Prostate gland (tissue), 2 donors: Measurements from ENCODE around the gene HSD17B14. TPM values are rescaled to one million over a fixed set of nuclear protein-coding genes. Genes with fewer than 3 reads are reported as not detected.
"Not testable (repeated sequence)": the region's sequence is repeated elsewhere in the genome, so short reads cannot be mapped to it uniquely, and the experiment has no call there.

ENCODE experiments used
- DNase-seq: peaks from one replicate; pipeline ENCODE4 v3.0.0-alpha.2; 2019; ENCODE audit warnings: low spot score
- H3K27ac ChIP-seq, 2 donors: fragments of 200-600 bp; sonication (generic); 2 replicates each; pipeline ENCODE4 v1.5.1; 2017 to 2019
- H3K27me3 ChIP-seq: fragments of 200-600 bp; sonication (generic); replicated peaks from 2 replicates; pipeline ENCODE4 v1.5.1; 2019; ENCODE audit not compliant: insufficient read depth
- H3K36me3 ChIP-seq, 2 donors: fragments of 200-600 bp; sonication (generic); 1 replicate in 1 of 2; 2 replicates in 1 of 2; pipeline versions ENCODE4 v1.5.1 to v1.8.1; 2017 to 2019
- H3K4me1 ChIP-seq: fragments of 200-600 bp; sonication (generic); replicated peaks from 2 replicates; pipeline ENCODE4 v1.5.1; 2019
- H3K4me3 ChIP-seq, 2 donors: fragments of 200-600 bp; sonication (generic); 2 replicates each; pipeline ENCODE4 v1.5.1; 2017 to 2019
- H3K9me3 ChIP-seq: fragments of 200-600 bp; sonication (generic); 2 replicates; pipeline ENCODE4 v1.5.1; 2017
- CTCF ChIP-seq, 4 experiments: fragments of 200-600 bp in 2 of 4; fragments of 450-650 bp in 2 of 4; sonication (generic) in 2 of 4; IDR thresholded peaks; 1 replicate in 3 of 4; 2 replicates in 1 of 4; pipeline ENCODE4 v1.5.1; 2016 to 2019; ENCODE audit warnings: antibody characterized with exemption in 4 of 4, mild to moderate bottlenecking in 2 of 4, moderate library complexity in 2 of 4
- POLR2A ChIP-seq: fragments of 450-650 bp; IDR thresholded peaks from one replicate; pipeline ENCODE4 v1.6.1; 2016; ENCODE audit warnings: antibody characterized with exemption, mild to moderate bottlenecking
- POLR2AphosphoS5 ChIP-seq: sonication (generic); formaldehyde crosslinking; IDR thresholded peaks from one replicate; pipeline ENCODE4 v1.6.1; 2017; ENCODE audit warnings: antibody characterized with exemption
- WGBS: methylation state at CpG from one replicate; pipeline ENCODE4 v1.1.5; 2018; 5-methylcytosine and 5-hydroxymethylcytosine counted together
- intact Hi-C: fragments of 100-400 bp; cut with DNase I; formaldehyde crosslinking; loops from one replicate; pipeline ENCODE4 v1.14.2; 2022
- total RNA-seq, 2 donors: library from RNA; depleted of rRNA; stranded (reverse); fragments of >200 nt; gene quantifications; one replicate each; pipeline ENCODE4 v1.1.0, GENCODE V29; 2016

The HSD17B14 gene
- 10 to 100 TPM; 11.0 to 11.2 TPM for total RNA-seq

GRCh38 chr19:48836089-48837017, at the start of gene HSD17B14:
Gene HSD17B14 (minus strand): TSS chr19:48836491. CDS start chr19:48836411, 80 bp downstream.
- Histone ChIP-seq H3K27ac (peak within 1 kb of the TSS; percentile 63 to 67), H3K4me3 (peak within 1 kb of the TSS; percentile 10 to 27), H3K9me3 (no peaks in the 10 kb centered on the region), H3K27me3 (no peaks in the 10 kb centered on the region), H3K4me1 (no peaks in the 10 kb centered on the region), H3K36me3 (no peaks in the 10 kb centered on the region)
- intact Hi-C loops = no loop called here
- no peak for DNase-seq
- 26% methylated on average over 35 of the region's 35 CpGs for WGBS
- no peak for TF ChIP-seq POLR2A
- no peak for TF ChIP-seq POLR2AphosphoS5
- peak in 1 of 4 experiments; percentile 27 for TF ChIP-seq CTCF (IDR thresholded peaks at IDR 0.05)

- H3K27me3 ChIP-seq = no peaks in the 10 kb centered on the region
- no peaks in the 10 kb centered on the region for H3K9me3 ChIP-seq
- no peaks in the 10 kb centered on the region for H3K36me3 ChIP-seq
- DNase-seq = no peak
- no peaks in the 10 kb centered on the region for H3K4me1 ChIP-seq
- no peak overlapping the region for H3K27ac ChIP-seq
- no peak overlapping the region for H3K4me3 ChIP-seq
- TF ChIP-seq POLR2AphosphoS5 (no peak), CTCF (IDR thresholded peaks at IDR 0.05) (no peak), POLR2A (no peak)
- intact Hi-C loops = no loop called here
- WGBS = 97% methylated on average over 7 of the region's 7 CpGs
Observed at GRCh38 chr19:48883726-48884125, 47.4 kb upstream of the HSD17B14 start.

- 82% methylated on average over 30 of the region's 30 CpGs for WGBS
- Histone ChIP-seq H3K27me3 (no peaks in the 10 kb centered on the region), H3K9me3 (no peaks in the 10 kb centered on the region), H3K36me3 (no peaks in the 10 kb centered on the region), H3K4me3 (no peak overlapping the region), H3K4me1 (no peaks in the 10 kb centered on the region), H3K27ac (no peak overlapping the region)
- intact Hi-C loops = no loop called here
- TF ChIP-seq POLR2AphosphoS5 (peak; percentile 21), POLR2A (no peak)
- DNase-seq = no peak
Observed at GRCh38 chr19:48881741-48882657, 45.7 kb upstream of the HSD17B14 start.

GRCh38 chr19:48879696-48880095, 43.4 kb upstream of the HSD17B14 start:
- H3K27me3 ChIP-seq, H3K4me1 ChIP-seq, H3K4me3 ChIP-seq, H3K9me3 ChIP-seq, H3K27ac ChIP-seq, H3K36me3 ChIP-seq, intact Hi-C loops, DNase-seq: not testable (repeated sequence)
- 87% methylated on average over 9 of the region's 9 CpGs for WGBS

- Histone ChIP-seq H3K9me3 (no peaks in the 10 kb centered on the region), H3K4me1 (peaks cover 7% of the 10 kb centered on the region), H3K4me3 (no peak overlapping the region), H3K36me3 (no peaks in the 10 kb centered on the region), H3K27me3 (no peaks in the 10 kb centered on the region), H3K27ac (no peak overlapping the region)
- intact Hi-C loops = no loop called here
- no peak for TF ChIP-seq CTCF (IDR thresholded peaks at IDR 0.05)
- WGBS = 91% methylated on average over 13 of the region's 13 CpGs
- DNase-seq = no peak
Observed at GRCh38 chr19:48879025-48879637, 42.8 kb upstream of the HSD17B14 start.
